ENCODE measurements around the gene TMEM94. TPM values are rescaled to one million over a fixed set of nuclear protein-coding genes. Genes with fewer than 3 reads are reported as not detected.

The TMEM94 gene
- total and polyA plus RNA-seq, 2 of the 13 experiments (the other 11 are each of a cell fraction or from before 2014, with no cell fraction given): 32.6 to 134 TPM

DNA sequence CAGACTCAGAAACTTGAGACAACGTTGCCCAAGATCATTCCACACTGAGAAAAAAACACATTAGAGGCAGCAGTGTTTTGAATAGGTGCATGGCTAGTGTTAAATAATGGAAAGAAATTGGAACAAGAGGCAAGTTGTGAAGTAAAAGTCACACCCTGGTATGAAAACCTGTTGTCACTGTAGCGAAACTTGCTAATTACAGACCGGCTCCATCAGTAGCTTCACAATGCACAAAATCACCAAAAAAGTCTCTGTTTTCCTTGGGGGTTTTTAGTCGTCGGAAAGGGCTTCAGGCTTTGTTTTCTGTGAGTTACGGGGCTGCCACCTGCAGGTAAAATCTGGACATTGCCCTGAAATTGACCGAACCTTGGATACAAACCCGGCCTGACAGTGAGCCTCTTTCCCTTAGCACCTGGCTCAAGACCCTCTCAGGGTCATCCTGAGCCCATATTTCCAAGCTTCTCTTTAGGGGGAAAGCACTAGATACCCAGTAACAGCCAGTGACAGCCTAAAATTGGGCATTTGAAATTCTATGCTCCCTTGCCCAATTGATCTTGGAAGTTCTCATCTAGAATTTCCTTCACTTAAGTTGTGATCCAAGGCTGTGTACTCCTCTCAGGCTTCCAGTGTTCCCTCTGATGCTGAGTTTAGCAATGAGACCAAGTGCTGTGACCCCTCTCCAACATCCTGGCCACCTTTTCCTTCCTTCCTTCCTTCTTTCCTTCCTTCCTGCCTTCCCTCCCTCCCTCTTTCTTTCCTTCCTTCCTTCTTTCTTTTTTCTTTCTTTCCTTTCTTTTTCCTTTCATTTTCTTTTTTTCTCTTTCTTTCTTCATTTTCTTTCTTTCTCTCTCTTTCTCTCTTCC is 43.7 kb upstream of the TMEM94 start (continued):
- TF ChIP-seq, protein P1, sequence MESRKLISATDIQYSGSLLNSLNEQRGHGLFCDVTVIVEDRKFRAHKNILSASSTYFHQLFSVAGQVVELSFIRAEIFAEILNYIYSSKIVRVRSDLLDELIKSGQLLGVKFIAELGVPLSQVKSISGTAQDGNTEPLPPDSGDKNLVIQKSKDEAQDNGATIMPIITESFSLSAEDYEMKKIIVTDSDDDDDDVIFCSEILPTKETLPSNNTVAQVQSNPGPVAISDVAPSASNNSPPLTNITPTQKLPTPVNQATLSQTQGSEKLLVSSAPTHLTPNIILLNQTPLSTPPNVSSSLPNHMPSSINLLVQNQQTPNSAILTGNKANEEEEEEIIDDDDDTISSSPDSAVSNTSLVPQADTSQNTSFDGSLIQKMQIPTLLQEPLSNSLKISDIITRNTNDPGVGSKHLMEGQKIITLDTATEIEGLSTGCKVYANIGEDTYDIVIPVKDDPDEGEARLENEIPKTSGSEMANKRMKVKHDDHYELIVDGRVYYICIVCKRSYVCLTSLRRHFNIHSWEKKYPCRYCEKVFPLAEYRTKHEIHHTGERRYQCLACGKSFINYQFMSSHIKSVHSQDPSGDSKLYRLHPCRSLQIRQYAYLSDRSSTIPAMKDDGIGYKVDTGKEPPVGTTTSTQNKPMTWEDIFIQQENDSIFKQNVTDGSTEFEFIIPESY (CRISPR knock-in tag; IDR thresholded peaks at IDR 0.05): peak; percentile 32; the same call in 1 of the 2 replicates
- TF ChIP-seq, protein P2, sequence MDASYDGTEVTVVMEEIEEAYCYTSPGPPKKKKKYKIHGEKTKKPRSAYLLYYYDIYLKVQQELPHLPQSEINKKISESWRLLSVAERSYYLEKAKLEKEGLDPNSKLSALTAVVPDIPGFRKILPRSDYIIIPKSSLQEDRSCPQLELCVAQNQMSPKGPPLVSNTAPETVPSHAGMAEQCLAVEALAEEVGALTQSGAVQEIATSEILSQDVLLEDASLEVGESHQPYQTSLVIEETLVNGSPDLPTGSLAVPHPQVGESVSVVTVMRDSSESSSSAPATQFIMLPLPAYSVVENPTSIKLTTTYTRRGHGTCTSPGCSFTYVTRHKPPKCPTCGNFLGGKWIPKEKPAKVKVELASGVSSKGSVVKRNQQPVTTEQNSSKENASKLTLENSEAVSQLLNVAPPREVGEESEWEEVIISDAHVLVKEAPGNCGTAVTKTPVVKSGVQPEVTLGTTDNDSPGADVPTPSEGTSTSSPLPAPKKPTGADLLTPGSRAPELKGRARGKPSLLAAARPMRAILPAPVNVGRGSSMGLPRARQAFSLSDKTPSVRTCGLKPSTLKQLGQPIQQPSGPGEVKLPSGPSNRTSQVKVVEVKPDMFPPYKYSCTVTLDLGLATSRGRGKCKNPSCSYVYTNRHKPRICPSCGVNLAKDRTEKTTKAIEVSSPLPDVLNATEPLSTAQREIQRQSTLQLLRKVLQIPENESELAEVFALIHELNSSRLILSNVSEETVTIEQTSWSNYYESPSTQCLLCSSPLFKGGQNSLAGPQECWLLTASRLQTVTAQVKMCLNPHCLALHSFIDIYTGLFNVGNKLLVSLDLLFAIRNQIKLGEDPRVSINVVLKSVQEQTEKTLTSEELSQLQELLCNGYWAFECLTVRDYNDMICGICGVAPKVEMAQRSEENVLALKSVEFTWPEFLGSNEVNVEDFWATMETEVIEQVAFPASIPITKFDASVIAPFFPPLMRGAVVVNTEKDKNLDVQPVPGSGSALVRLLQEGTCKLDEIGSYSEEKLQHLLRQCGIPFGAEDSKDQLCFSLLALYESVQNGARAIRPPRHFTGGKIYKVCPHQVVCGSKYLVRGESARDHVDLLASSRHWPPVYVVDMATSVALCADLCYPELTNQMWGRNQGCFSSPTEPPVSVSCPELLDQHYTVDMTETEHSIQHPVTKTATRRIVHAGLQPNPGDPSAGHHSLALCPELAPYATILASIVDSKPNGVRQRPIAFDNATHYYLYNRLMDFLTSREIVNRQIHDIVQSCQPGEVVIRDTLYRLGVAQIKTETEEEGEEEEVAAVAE (CRISPR knock-in tag; IDR thresholded peaks at IDR 0.05; ENCODE audit: borderline replicate concordance): 0 out of 2 replicates have a peak, but pooled peaks have one; percentile 68
- TF ChIP-seq ZFP36L1 (CRISPR knock-in tag; IDR thresholded peaks at IDR 0.05): no peak
- peak; percentile 95 for TF ChIP-seq STAG1 (CRISPR knock-in tag; IDR thresholded peaks at IDR 0.05)
- TF ChIP-seq, protein P3, sequence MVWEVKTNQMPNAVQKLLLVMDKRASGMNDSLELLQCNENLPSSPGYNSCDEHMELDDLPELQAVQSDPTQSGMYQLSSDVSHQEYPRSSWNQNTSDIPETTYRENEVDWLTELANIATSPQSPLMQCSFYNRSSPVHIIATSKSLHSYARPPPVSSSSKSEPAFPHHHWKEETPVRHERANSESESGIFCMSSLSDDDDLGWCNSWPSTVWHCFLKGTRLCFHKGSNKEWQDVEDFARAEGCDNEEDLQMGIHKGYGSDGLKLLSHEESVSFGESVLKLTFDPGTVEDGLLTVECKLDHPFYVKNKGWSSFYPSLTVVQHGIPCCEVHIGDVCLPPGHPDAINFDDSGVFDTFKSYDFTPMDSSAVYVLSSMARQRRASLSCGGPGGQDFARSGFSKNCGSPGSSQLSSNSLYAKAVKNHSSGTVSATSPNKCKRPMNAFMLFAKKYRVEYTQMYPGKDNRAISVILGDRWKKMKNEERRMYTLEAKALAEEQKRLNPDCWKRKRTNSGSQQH (CRISPR knock-in tag; IDR thresholded peaks at IDR 0.05; ENCODE audit: low read depth): no peak
- TF ChIP-seq PHF8 (CRISPR knock-in tag; IDR thresholded peaks at IDR 0.05): 0 out of 2 replicates have a peak, but pooled peaks have one; percentile 30
- peak; percentile 27; the same call in 1 of the 2 replicates for TF ChIP-seq FOXC1 (CRISPR knock-in tag; IDR thresholded peaks at IDR 0.05; ENCODE audit: borderline replicate concordance)
- no peak for TF ChIP-seq EP300 (IDR thresholded peaks at IDR 0.05; ENCODE audit: low read depth in 2 of 2, low read length in 2 of 2)
- TF ChIP-seq EP300 (CRISPR knock-in tag; IDR thresholded peaks at IDR 0.05; ENCODE audit: borderline replicate concordance): no peak
- TF ChIP-seq CBX2 (IDR thresholded peaks at IDR 0.05; ENCODE audit: low read depth, low read length): no peak
- TF ChIP-seq CBX2 (CRISPR knock-in tag; IDR thresholded peaks at IDR 0.05; ENCODE audit: low read depth): peak; percentile 60; the same call in 1 of the 2 replicates
- TF ChIP-seq ZMYM4 (CRISPR knock-in tag; IDR thresholded peaks at IDR 0.05): peak; percentile 60; the same call in 1 of the 2 replicates
- TF ChIP-seq TEAD3 (CRISPR knock-in tag; optimal IDR thresholded peaks at IDR 0.05; ENCODE audit: borderline replicate concordance): peak; percentile 45
- TF ChIP-seq, protein P4, sequence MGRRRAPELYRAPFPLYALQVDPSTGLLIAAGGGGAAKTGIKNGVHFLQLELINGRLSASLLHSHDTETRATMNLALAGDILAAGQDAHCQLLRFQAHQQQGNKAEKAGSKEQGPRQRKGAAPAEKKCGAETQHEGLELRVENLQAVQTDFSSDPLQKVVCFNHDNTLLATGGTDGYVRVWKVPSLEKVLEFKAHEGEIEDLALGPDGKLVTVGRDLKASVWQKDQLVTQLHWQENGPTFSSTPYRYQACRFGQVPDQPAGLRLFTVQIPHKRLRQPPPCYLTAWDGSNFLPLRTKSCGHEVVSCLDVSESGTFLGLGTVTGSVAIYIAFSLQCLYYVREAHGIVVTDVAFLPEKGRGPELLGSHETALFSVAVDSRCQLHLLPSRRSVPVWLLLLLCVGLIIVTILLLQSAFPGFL (CRISPR knock-in tag; IDR thresholded peaks at IDR 0.05): no peak
- TF ChIP-seq, protein P5, sequence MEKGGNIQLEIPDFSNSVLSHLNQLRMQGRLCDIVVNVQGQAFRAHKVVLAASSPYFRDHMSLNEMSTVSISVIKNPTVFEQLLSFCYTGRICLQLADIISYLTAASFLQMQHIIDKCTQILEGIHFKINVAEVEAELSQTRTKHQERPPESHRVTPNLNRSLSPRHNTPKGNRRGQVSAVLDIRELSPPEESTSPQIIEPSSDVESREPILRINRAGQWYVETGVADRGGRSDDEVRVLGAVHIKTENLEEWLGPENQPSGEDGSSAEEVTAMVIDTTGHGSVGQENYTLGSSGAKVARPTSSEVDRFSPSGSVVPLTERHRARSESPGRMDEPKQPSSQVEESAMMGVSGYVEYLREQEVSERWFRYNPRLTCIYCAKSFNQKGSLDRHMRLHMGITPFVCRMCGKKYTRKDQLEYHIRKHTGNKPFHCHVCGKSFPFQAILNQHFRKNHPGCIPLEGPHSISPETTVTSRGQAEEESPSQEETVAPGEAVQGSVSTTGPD (CRISPR knock-in tag; IDR thresholded peaks at IDR 0.05): peak; percentile 80; the same call in 1 of the 2 replicates
- 0 out of 2 replicates have a peak, but pooled peaks have one; percentile 27 for TF ChIP-seq ZNF652 (CRISPR knock-in tag; IDR thresholded peaks at IDR 0.05; ENCODE audit: borderline replicate concordance, low read depth)
- TF ChIP-seq HOXA5 (CRISPR knock-in tag; IDR thresholded peaks at IDR 0.05): no peak
- TF ChIP-seq NBN (conservative IDR thresholded peaks at IDR 0.05): no peak
- TF ChIP-seq MIER3 (CRISPR knock-in tag; IDR thresholded peaks at IDR 0.05; ENCODE audit: borderline replicate concordance): peak; percentile 44; the same call in 1 of the 2 replicates

All from HepG2 (cell line).